OCI-LY7 (cell line): ENCODE measurements around the gene RNF166. TPM values are rescaled to one million over a fixed set of nuclear protein-coding genes. Genes with fewer than 3 reads are reported as not detected.

Experiments
- BruUV-seq: library from RNA; stranded (reverse); fragments of 400-500 nt; replicated peaks from 2 replicates; lab custom pipeline; 2021; lab: Mats Ljungman, UMichigan
- CTCF ChIA-PET: fragments of 300-600 bp; sonication (Branson Sonifier 250); formaldehyde crosslinking; loops from one replicate; lab custom pipeline; 2022; ENCODE audit warnings: antibody characterized with exemption; ENCODE audit not compliant: unreplicated experiment; lab: Charles Lee
- POLR2A ChIA-PET: fragments of 300-600 bp; sonication (Branson Sonifier 250); formaldehyde crosslinking; loops from one replicate; lab custom pipeline; 2022; ENCODE audit warnings: antibody characterized with exemption; lab: Charles Lee
- DNase-seq: peaks from one replicate; pipeline ENCODE4 v3.0.0-alpha.2; 2015; ENCODE audit warnings: low spot score
- H2AFZ ChIP-seq: fragments of 200-600 bp; sonication (generic), shearing (Covaris generic); 2 replicates; pipeline ENCODE4 v1.6.1; 2014; ENCODE audit warnings: mild to moderate bottlenecking, antibody characterized with exemption, low read length, moderate library complexity
- H3K27ac ChIP-seq: fragments of 200-600 bp; sonication (generic); 2 replicates; pipeline ENCODE4 v1.5.1; 2014; ENCODE audit warnings: mixed run types, low read depth, mild to moderate bottlenecking, moderate library complexity, low read length, inconsistent platforms; ENCODE audit not compliant: poor library complexity, severe bottlenecking
- H3K36me3 ChIP-seq: fragments of 200-600 bp; sonication (generic); 2 replicates; pipeline ENCODE4 v1.6.1; 2014; ENCODE audit warnings: mild to moderate bottlenecking, antibody characterized with exemption, low read length, moderate library complexity, mixed read lengths; ENCODE audit not compliant: insufficient read depth
- H3K4me1 ChIP-seq: fragments of 200-600 bp; sonication (generic); 2 replicates; pipeline ENCODE4 v1.5.1; 2014; ENCODE audit warnings: mild to moderate bottlenecking, low read length; ENCODE audit not compliant: insufficient read depth, poor library complexity, severe bottlenecking
- H3K4me2 ChIP-seq: fragments of 200-600 bp; sonication (generic); 2 replicates; pipeline ENCODE4 v1.6.1; 2014; ENCODE audit warnings: mild to moderate bottlenecking, low read length
- H3K4me3 ChIP-seq: fragments of 200-600 bp; sonication (generic); 2 replicates; pipeline ENCODE4 v1.5.1; 2014; ENCODE audit warnings: mild to moderate bottlenecking, low read depth, low read length; ENCODE audit not compliant: poor library complexity, severe bottlenecking
- H3K79me2 ChIP-seq: fragments of 200-600 bp; sonication (generic); 2 replicates; pipeline ENCODE4 v1.6.1; 2016; ENCODE audit warnings: low read depth, mild to moderate bottlenecking, low read length, moderate library complexity, mixed read lengths; ENCODE audit not compliant: insufficient read depth
- H3K9me2 ChIP-seq: fragments of 200-600 bp; sonication (generic); 2 replicates; pipeline ENCODE4 v1.6.1; 2016; ENCODE audit warnings: mild to moderate bottlenecking, low read length, mixed read lengths; ENCODE audit not compliant: insufficient read depth
- H3K9me3 ChIP-seq: fragments of 200-600 bp; sonication (generic); 2 replicates; pipeline ENCODE4 v1.6.1; 2014; ENCODE audit warnings: mild to moderate bottlenecking, mixed run types, low read length, mixed read lengths
- H4K20me1 ChIP-seq: fragments of 200-600 bp; sonication (generic); 2 replicates; pipeline ENCODE4 v1.6.1; 2014; ENCODE audit warnings: mild to moderate bottlenecking, antibody characterized with exemption, low read length, moderate library complexity, mixed read lengths; ENCODE audit not compliant: insufficient read depth
- CTCF ChIP-seq: fragments of 200-600 bp; sonication (generic); conservative IDR thresholded peaks from 2 replicates; pipeline ENCODE4 v1.5.1; 2014; ENCODE audit warnings: mild to moderate bottlenecking, antibody characterized with exemption, low read length, moderate library complexity, mixed read lengths
- EZH2phosphoT487 ChIP-seq: fragments of 200-600 bp; sonication (generic); IDR thresholded peaks from 2 replicates; pipeline ENCODE4 v1.6.1; 2018; ENCODE audit warnings: low read depth, borderline replicate concordance, mild to moderate bottlenecking, mixed run types, antibody characterized with exemption, low read length, moderate library complexity, mixed read lengths
- intact Hi-C: fragments of 100-400 bp; cut with micrococcal nuclease; formaldehyde crosslinking; loops from one replicate; pipeline ENCODE4 v1.10.0; 2022; ENCODE audit not compliant: unreplicated experiment
- total RNA-seq, 2 experiments: library from RNA; depleted of rRNA in 1 of 2; stranded (reverse); fragments of >200 nt in 1 of 2; shearing (Covaris generic) in 1 of 2; gene quantifications; 2 replicates each; pipeline ENCODE4 v1.2.3, GENCODE V29; 2014 to 2022

RNF166 gene
- total RNA-seq, 2 experiments from 2014 or later: 52.4 to 56.2 TPM

GRCh38 chr16:88687676-88688012 is 18.6 kb downstream of the RNF166 start:
- Histone ChIP-seq H3K9me3 (no peaks in the 10 kb centered on the region), H3K36me3 (no peaks in the 10 kb centered on the region), H3K4me1 (peaks cover 41% of the 10 kb centered on the region), H3K27ac (no peak overlapping the region), H3K79me2 (no peaks in the 10 kb centered on the region), H3K4me3 (no peak overlapping the region), H4K20me1 (no peaks in the 10 kb centered on the region), H3K4me2 (no peak overlapping the region), H2AFZ (no peak overlapping the region), H3K9me2 (no peaks in the 10 kb centered on the region)
- ChIA-PET CTCF (no interaction called here), POLR2A (interaction anchor here (0.7 kb wide), 1 partner anchor 305 kb away, joined by 4 read pairs; no protein-coding TSS in a partner anchor)
- DNase-seq: no peak
- no TSS peak for BruUV-seq
- intact Hi-C loops: no loop called here
- TF ChIP-seq CTCF: no peak
- TF ChIP-seq EZH2phosphoT487: no peak

- Histone ChIP-seq H3K79me2 (no peaks in the 10 kb centered on the region), H3K9me3 (no peaks in the 10 kb centered on the region), H3K36me3 (no peaks in the 10 kb centered on the region), H3K9me2 (no peaks in the 10 kb centered on the region), H3K27ac (no peak overlapping the region), H3K4me1 (peaks cover 43% of the 10 kb centered on the region), H3K4me3 (no peak overlapping the region), H3K4me2 (peak overlapping the region; percentile 82; the same call in 1 of the 2 replicates), H2AFZ (no peak overlapping the region), H4K20me1 (no peaks in the 10 kb centered on the region)
- no TSS peak for BruUV-seq
- CTCF ChIA-PET: no interaction called here
- TF ChIP-seq CTCF: no peak
- no peak for TF ChIP-seq EZH2phosphoT487
- DNase-seq: no peak
- POLR2A ChIA-PET: interaction anchor here (0.7 kb wide), 1 partner anchor 306 kb away, joined by 4 read pairs; no protein-coding TSS in a partner anchor
- intact Hi-C loops: no loop called here
Observed at GRCh38 chr16:88687254-88687576, 19.0 kb downstream of the RNF166 start.

- Histone ChIP-seq H3K27ac (peak within 1 kb of the TSS; percentile 0), H3K4me1 (peaks cover 43% of the 10 kb centered on the region), H3K9me3 (no peaks in the 10 kb centered on the region), H3K9me2 (no peaks in the 10 kb centered on the region), H3K4me3 (peak within 1 kb of the TSS; percentile 77), H3K36me3 (no peaks in the 10 kb centered on the region), H2AFZ (peak within 1 kb of the TSS; percentile 47; the same call in 1 of the 2 replicates), H3K79me2 (no peaks in the 10 kb centered on the region), H3K4me2 (peak within 1 kb of the TSS; percentile 82), H4K20me1 (no peaks in the 10 kb centered on the region)
- no TSS peak for BruUV-seq
- DNase-seq: peak; percentile 89
- POLR2A ChIA-PET: interaction anchor here (0.7 kb wide), 2 partner anchors 13 to 306 kb away, joined by 4 to 6 read pairs; no protein-coding TSS in a partner anchor
- TF ChIP-seq CTCF (no peak), EZH2phosphoT487 (no peak)
- intact Hi-C loops: loop anchor here (1.0 kb wide), 1 partner anchor 12 kb away; no protein-coding TSS in a partner anchor
- CTCF ChIA-PET: no interaction called here
Observed at GRCh38 chr16:88686439-88687253, 19.6 kb downstream of the RNF166 start, which contains the start of gene SNAI3. TSS of gene SNAI3 (minus strand) at chr16:88686507. CDS start at chr16:88686406, 101 bp downstream.
